Bronchus fibroblast of lung (primary cell): ENCODE data around the gene FBXO5. TPM values are rescaled to one million over a fixed set of nuclear protein-coding genes. Genes with fewer than 3 reads are reported as not detected.

ENCODE experiments used
- total RNA-seq: library from RNA; depleted of rRNA; stranded (reverse); fragments of >200 nt; gene quantifications from 2 replicates; pipeline ENCODE4 v1.2.3, GENCODE V29; 2015

Gene FBXO5
- total RNA-seq: 27.1 and 28.4 TPM in 2 replicates

GRCh38 chr6:152982904-152983636, at the start of gene FBXO5:
Gene FBXO5 (minus strand): TSS chr6:152983041. CDS start chr6:152982959, 82 bp downstream.

GRCh38 chr6:153002613-153003365, 19.9 kb upstream of the FBXO5 start, which contains the start of gene MTRF1L:
Gene MTRF1L (minus strand): TSS chr6:153002709. CDS start chr6:153002685, 24 bp downstream.

Other genes with a start within 250 kb of the FBXO5 start
- not detected in 2 replicates for gene VIP, start 232.2 kb downstream of the FBXO5 start, total RNA-seq
- 9.8 and 12.6 TPM in 2 replicates for gene MTRF1L, start 19.7 kb upstream of the FBXO5 start, total RNA-seq
- 7.0 and 8.2 TPM in 2 replicates for gene RGS17, start 148.2 kb upstream of the FBXO5 start, total RNA-seq